ENCODE data around the gene OVOL2. TPM values are rescaled to one million over a fixed set of nuclear protein-coding genes. Genes with fewer than 3 reads are reported as not detected.
A peak's percentile ranks its signal among the peaks of the same experiment; 100 is the strongest.

Gene OVOL2
- total and polyA plus RNA-seq, 8 donors = 5.8 to 10.5 (median 7.9) TPM

- no peak overlapping the region for H3K27ac ChIP-seq
- peaks cover 0 to 45% of the 10 kb centered on the region in 2 donors for H3K36me3 ChIP-seq
- H3K27me3 ChIP-seq = no peaks in the 10 kb centered on the region
- peaks cover 0 to 3% of the 10 kb centered on the region in 2 donors for H3K4me1 ChIP-seq
- TF ChIP-seq CTCF (IDR thresholded peaks at IDR 0.05) = no peak
- ATAC-seq (no peak), DNase-seq (no peak)
- H3K9me3 ChIP-seq = no peaks in the 10 kb centered on the region
- intact Hi-C loops (cut with DNase I) = no loop called here
- no peak overlapping the region for H3K4me3 ChIP-seq
Observed at GRCh38 chr20:17990278-17990972, 67.3 kb downstream of the OVOL2 start.

- DNase-seq = no peak
- ATAC-seq = no peak
- intact Hi-C loops (cut with DNase I) = no loop called here
- Histone ChIP-seq H3K9me3 (no peaks in the 10 kb centered on the region), H3K4me3 (no peak overlapping the region), H3K27ac (no peak overlapping the region), H3K4me1 (peaks cover 0 to 5% of the 10 kb centered on the region in 2 donors), H3K27me3 (no peaks in the 10 kb centered on the region), H3K36me3 (peaks cover 0 to 45% of the 10 kb centered on the region in 2 donors)
- no peak for TF ChIP-seq CTCF (IDR thresholded peaks at IDR 0.05)
Observed at GRCh38 chr20:17987988-17988387, 69.7 kb downstream of the OVOL2 start.

- Histone ChIP-seq H3K9me3 (no peaks in the 10 kb centered on the region), H3K27me3 (no peaks in the 10 kb centered on the region), H3K36me3 (peaks cover 0 to 35% of the 10 kb centered on the region in 2 donors), H3K4me3 (no peak overlapping the region), H3K27ac (no peak overlapping the region), H3K4me1 (peaks cover 0 to 5% of the 10 kb centered on the region in 2 donors)
- no peak for TF ChIP-seq CTCF (IDR thresholded peaks at IDR 0.05)
- DNase-seq = no peak
- intact Hi-C loops (cut with DNase I) = no loop called here
- peak; percentile 57 for ATAC-seq
Observed at GRCh38 chr20:17985388-17986018, 72.2 kb downstream of the OVOL2 start.

GRCh38 chr20:17976305-17976704, 81.4 kb downstream of the OVOL2 start:
- Histone ChIP-seq H3K9me3 (no peaks in the 10 kb centered on the region), H3K4me1 (peaks cover 12 to 29% of the 10 kb centered on the region in 2 donors), H3K27me3 (no peaks in the 10 kb centered on the region), H3K27ac (no peak overlapping the region), H3K36me3 (peaks cover 0 to 29% of the 10 kb centered on the region in 2 donors), H3K4me3 (no peak overlapping the region)
- DNase-seq (no peak), ATAC-seq (no peak)
- intact Hi-C loops (cut with DNase I) = no loop called here
- TF ChIP-seq CTCF (IDR thresholded peaks at IDR 0.05) = no peak

Other genes starting within 250 kb of the OVOL2 start
- 10 to 100 TPM; 82.0 to 87.0 TPM for gene SNX5, start 89.1 kb downstream of the OVOL2 start, total RNA-seq
- 100 to 1,000 TPM; 236 to 312 (median 254) TPM for gene SNX5, start 89.1 kb downstream of the OVOL2 start, polyA plus RNA-seq (ENCODE audit: insufficient read length in 6 of 6)
- 10 to 100 TPM; 13.3 to 13.4 TPM for gene MGME1, start 88.9 kb downstream of the OVOL2 start, total RNA-seq
- gene MGME1, start 88.9 kb downstream of the OVOL2 start, polyA plus RNA-seq (ENCODE audit: insufficient read length in 6 of 6) = 10 to 100 TPM; 32.5 to 41.4 (median 37.0) TPM
- gene KAT14, start 79.9 kb upstream of the OVOL2 start, total RNA-seq = 10 to 100 TPM in 1 of 2 donors, 1 to 10 TPM in 1; 8.0 to 11.4 TPM
- gene KAT14, start 79.9 kb upstream of the OVOL2 start, polyA plus RNA-seq (ENCODE audit: insufficient read length in 6 of 6) = 10 to 100 TPM; 18.4 to 24.7 (median 22.3) TPM
- 10 to 100 TPM; 14.1 to 14.6 TPM for gene PET117, start 79.9 kb upstream of the OVOL2 start, total RNA-seq
- 10 to 100 TPM; 10.3 to 16.4 (median 13.2) TPM for gene PET117, start 79.9 kb upstream of the OVOL2 start, polyA plus RNA-seq (ENCODE audit: insufficient read length in 6 of 6)
- 10 to 100 TPM; 10.4 to 11.0 TPM for gene ZNF133, start 230.6 kb upstream of the OVOL2 start, total RNA-seq
- gene ZNF133, start 230.6 kb upstream of the OVOL2 start, polyA plus RNA-seq (ENCODE audit: insufficient read length in 6 of 6) = 10 to 100 TPM; 30.8 to 38.3 (median 33.2) TPM